SK-N-SH treated with all-trans-retinoic acid at 6 μM for 48 hours (cell line): ENCODE results near the gene SKP1.

Source experiments
- ATAC-seq: fragments of 200-7000 bp; cut with Tn5 transposase; 3 replicates; pipeline ENCODE4 v1.9.1; 2020; ENCODE audit warnings: mild to moderate bottlenecking, moderate library complexity
- ARNTL ChIP-seq: fragments of 450-650 bp; formaldehyde crosslinking; IDR thresholded peaks from 2 replicates; pipeline ENCODE4 v1.5.0; 2020; ENCODE audit warnings: low read depth, mild to moderate bottlenecking, moderate library complexity, borderline replicate concordance
- BACH2 ChIP-seq: fragments of 250-450 bp; sonication (Bioruptor Pico); IDR thresholded peaks from 2 replicates; pipeline ENCODE4 v1.9.0; 2021; ENCODE audit warnings: mild to moderate bottlenecking, borderline replicate concordance
- CSDC2 ChIP-seq: fragments of 250-450 bp; sonication (Bioruptor Pico); IDR thresholded peaks from 2 replicates; pipeline ENCODE4 v1.5.0; 2020; ENCODE audit warnings: mild to moderate bottlenecking, moderate library complexity
- ESRRG ChIP-seq: fragments of 250-450 bp; sonication (Bioruptor Pico); IDR thresholded peaks from 2 replicates; pipeline ENCODE4 v1.6.1; 2021; ENCODE audit warnings: mild to moderate bottlenecking
- ISL1 ChIP-seq: fragments of 250-450 bp; sonication (Bioruptor Pico); IDR thresholded peaks from 2 replicates; pipeline ENCODE4 v2.1.2; 2022; ENCODE audit warnings: mild to moderate bottlenecking, moderate library complexity
- PPARA ChIP-seq: fragments of 250-450 bp; sonication (Bioruptor Pico); IDR thresholded peaks from 2 replicates; pipeline ENCODE4 v1.5.0; 2020; ENCODE audit warnings: mild to moderate bottlenecking, borderline replicate concordance
- RARB ChIP-seq: fragments of 250-450 bp; sonication (Bioruptor Pico); IDR thresholded peaks from 2 replicates; pipeline ENCODE4 v1.8.0; 2021; ENCODE audit warnings: mild to moderate bottlenecking, moderate library complexity
- TCF4 ChIP-seq: fragments of 250-450 bp; sonication (Bioruptor Pico); IDR thresholded peaks from 2 replicates; pipeline ENCODE4 v1.8.0; 2021; ENCODE audit warnings: mild to moderate bottlenecking, moderate library complexity, borderline replicate concordance
- ZC3H10 ChIP-seq: fragments of 250-450 bp; sonication (Bioruptor Pico); IDR thresholded peaks from 2 replicates; pipeline ENCODE4 v1.5.1; 2021; ENCODE audit warnings: mild to moderate bottlenecking, moderate library complexity
- ZFP30 ChIP-seq: fragments of 450-650 bp; formaldehyde crosslinking; IDR thresholded peaks from 2 replicates; pipeline ENCODE4 v1.5.0; 2022; ENCODE audit warnings: mild to moderate bottlenecking, moderate library complexity
- ZNF565 ChIP-seq: fragments of 450-650 bp; formaldehyde crosslinking; conservative IDR thresholded peaks from 2 replicates; pipeline ENCODE4 v1.5.0; 2020; ENCODE audit warnings: low read depth, mild to moderate bottlenecking, moderate library complexity
- ZNF8 ChIP-seq: fragments of 450-650 bp; formaldehyde crosslinking; IDR thresholded peaks from 2 replicates; pipeline ENCODE4 v1.5.0; 2020; ENCODE audit warnings: mild to moderate bottlenecking, moderate library complexity
- TF ChIP-seq, protein P1 (sequence below): fragments of 250-450 bp; sonication (Bioruptor Pico); IDR thresholded peaks from 2 replicates; pipeline ENCODE4 v1.5.0; 2020; ENCODE audit warnings: mild to moderate bottlenecking, moderate library complexity
- TF ChIP-seq, protein P2 (sequence below): fragments of 250-450 bp; sonication (Bioruptor Pico); IDR thresholded peaks from 2 replicates; pipeline ENCODE4 v1.5.1; 2020; ENCODE audit warnings: low read depth, mild to moderate bottlenecking, moderate library complexity
- TF ChIP-seq, protein P3 (sequence below): fragments of 250-450 bp; sonication (Bioruptor Pico); IDR thresholded peaks from 2 replicates; pipeline ENCODE4 v1.8.0; 2021; ENCODE audit warnings: low read depth, mild to moderate bottlenecking, moderate library complexity, borderline replicate concordance
- TF ChIP-seq, protein P4 (sequence below): fragments of 250-450 bp; sonication (Bioruptor Pico); IDR thresholded peaks from 2 replicates; pipeline ENCODE4 v1.5.1; 2021; ENCODE audit warnings: mild to moderate bottlenecking, moderate library complexity
- TF ChIP-seq, protein P5 (sequence below): fragments of 250-450 bp; sonication (Bioruptor Pico); IDR thresholded peaks from 2 replicates; pipeline ENCODE4 v1.8.0; 2020; ENCODE audit warnings: mild to moderate bottlenecking, moderate library complexity, borderline replicate concordance

SKP1 gene

DNA sequence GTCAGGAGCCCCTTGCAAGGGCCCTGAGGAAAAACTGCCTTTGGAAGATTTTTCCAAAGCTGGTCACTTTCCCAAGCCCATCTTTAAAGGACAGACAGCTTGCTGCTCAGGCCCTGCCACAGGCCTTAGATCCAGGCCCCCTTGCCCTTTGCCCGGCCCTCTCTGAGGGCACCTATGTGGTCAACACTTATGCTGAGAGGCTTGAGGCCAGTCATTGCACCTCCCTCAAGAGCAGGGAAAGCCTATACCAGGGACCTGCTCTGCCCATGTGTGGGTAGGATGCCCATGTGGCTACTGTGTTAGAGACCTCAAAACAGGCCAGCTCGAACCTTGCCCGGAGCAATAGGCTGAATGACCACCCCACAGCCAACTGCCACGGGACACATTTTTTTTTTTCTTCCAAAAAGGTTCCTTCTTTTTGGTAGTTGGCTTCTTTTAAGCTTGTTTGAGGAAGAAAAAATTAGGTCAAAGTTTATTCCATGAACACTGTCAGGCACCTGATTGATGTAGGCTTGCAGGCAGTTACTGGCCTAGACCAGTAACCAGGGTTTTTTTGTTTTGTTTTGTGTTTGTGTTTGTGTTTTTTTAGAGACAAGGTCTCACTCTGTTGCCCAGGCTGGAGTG lies 58.4 kb downstream of the SKP1 start:
- no peak for ATAC-seq
- TF ChIP-seq, protein P1, sequence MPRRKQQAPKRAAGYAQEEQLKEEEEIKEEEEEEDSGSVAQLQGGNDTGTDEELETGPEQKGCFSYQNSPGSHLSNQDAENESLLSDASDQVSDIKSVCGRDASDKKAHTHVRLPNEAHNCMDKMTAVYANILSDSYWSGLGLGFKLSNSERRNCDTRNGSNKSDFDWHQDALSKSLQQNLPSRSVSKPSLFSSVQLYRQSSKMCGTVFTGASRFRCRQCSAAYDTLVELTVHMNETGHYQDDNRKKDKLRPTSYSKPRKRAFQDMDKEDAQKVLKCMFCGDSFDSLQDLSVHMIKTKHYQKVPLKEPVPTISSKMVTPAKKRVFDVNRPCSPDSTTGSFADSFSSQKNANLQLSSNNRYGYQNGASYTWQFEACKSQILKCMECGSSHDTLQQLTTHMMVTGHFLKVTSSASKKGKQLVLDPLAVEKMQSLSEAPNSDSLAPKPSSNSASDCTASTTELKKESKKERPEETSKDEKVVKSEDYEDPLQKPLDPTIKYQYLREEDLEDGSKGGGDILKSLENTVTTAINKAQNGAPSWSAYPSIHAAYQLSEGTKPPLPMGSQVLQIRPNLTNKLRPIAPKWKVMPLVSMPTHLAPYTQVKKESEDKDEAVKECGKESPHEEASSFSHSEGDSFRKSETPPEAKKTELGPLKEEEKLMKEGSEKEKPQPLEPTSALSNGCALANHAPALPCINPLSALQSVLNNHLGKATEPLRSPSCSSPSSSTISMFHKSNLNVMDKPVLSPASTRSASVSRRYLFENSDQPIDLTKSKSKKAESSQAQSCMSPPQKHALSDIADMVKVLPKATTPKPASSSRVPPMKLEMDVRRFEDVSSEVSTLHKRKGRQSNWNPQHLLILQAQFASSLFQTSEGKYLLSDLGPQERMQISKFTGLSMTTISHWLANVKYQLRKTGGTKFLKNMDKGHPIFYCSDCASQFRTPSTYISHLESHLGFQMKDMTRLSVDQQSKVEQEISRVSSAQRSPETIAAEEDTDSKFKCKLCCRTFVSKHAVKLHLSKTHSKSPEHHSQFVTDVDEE (CRISPR knock-in tag) = no peak
- TF ChIP-seq, protein P2, sequence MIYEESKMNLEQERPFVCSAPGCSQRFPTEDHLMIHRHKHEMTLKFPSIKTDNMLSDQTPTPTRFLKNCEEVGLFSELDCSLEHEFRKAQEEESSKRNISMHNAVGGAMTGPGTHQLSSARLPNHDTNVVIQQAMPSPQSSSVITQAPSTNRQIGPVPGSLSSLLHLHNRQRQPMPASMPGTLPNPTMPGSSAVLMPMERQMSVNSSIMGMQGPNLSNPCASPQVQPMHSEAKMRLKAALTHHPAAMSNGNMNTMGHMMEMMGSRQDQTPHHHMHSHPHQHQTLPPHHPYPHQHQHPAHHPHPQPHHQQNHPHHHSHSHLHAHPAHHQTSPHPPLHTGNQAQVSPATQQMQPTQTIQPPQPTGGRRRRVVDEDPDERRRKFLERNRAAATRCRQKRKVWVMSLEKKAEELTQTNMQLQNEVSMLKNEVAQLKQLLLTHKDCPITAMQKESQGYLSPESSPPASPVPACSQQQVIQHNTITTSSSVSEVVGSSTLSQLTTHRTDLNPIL (CRISPR knock-in tag) = no peak
- TF ChIP-seq, protein P3, sequence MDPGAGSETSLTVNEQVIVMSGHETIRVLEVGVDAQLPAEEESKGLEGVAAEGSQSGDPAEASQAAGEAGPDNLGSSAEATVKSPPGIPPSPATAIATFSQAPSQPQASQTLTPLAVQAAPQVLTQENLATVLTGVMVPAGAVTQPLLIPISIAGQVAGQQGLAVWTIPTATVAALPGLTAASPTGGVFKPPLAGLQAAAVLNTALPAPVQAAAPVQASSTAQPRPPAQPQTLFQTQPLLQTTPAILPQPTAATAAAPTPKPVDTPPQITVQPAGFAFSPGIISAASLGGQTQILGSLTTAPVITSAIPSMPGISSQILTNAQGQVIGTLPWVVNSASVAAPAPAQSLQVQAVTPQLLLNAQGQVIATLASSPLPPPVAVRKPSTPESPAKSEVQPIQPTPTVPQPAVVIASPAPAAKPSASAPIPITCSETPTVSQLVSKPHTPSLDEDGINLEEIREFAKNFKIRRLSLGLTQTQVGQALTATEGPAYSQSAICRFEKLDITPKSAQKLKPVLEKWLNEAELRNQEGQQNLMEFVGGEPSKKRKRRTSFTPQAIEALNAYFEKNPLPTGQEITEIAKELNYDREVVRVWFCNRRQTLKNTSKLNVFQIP (CRISPR knock-in tag) = no peak
- TF ChIP-seq, protein P4, sequence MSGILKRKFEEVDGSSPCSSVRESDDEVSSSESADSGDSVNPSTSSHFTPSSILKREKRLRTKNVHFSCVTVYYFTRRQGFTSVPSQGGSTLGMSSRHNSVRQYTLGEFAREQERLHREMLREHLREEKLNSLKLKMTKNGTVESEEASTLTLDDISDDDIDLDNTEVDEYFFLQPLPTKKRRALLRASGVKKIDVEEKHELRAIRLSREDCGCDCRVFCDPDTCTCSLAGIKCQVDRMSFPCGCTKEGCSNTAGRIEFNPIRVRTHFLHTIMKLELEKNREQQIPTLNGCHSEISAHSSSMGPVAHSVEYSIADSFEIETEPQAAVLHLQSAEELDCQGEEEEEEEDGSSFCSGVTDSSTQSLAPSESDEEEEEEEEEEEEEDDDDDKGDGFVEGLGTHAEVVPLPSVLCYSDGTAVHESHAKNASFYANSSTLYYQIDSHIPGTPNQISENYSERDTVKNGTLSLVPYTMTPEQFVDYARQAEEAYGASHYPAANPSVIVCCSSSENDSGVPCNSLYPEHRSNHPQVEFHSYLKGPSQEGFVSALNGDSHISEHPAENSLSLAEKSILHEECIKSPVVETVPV (CRISPR knock-in tag) = no peak
- no peak for TF ChIP-seq ZFP30
- TF ChIP-seq TCF4 = no peak
- TF ChIP-seq ISL1 (CRISPR knock-in tag) = no peak
- no peak for TF ChIP-seq RARB (CRISPR knock-in tag)
- TF ChIP-seq ARNTL (CRISPR knock-in tag) = no peak
- TF ChIP-seq, all 23 proteins: peak for 0

DNA sequence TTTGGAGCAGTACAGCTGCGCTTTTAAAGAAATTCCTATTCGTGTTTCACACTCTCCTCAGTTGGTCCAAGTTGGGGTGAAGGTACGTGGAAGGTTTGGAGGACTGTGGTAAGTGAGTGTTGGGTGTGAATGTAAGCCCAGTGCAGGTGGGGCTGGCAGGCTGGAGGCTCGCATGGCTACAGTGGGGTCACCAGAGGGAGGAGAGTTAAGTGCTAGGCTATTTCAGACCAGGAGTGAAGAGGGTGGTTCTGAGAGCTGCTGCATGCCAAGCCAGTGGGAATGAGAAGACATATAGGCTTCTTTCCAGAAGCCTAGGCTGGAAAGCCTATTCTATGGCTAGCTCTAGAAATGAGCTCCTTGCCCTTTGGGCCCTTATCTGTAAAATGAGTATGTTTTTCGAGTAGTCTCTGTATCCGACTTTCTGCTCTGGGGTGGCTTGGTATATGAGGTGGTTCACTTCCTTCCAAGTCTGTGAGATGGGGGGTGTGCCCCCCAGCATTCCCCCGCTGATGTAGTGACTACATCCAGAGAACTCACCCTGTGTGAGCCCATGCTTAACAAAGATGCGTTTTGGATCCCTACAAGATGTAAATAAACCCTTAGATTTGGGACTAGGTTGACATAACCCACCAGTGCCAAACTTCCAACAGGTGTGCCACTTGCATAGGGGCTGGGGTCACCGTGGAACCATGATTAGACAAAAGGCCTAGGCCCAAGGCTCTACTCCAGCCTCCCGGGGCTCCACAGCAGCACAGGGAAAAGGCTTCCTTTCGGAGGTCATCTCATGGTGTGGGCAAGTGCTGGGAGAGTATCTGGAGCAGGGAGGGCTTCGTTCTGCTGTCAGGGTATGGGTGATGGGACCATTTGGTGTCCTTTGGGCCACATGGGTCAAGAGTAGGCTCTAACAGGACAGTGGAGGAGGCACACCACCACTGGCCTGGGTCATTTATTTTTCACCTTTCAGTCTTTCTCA lies 59.7 kb downstream of the SKP1 start:
- ATAC-seq = no peak
- no peak for TF ChIP-seq ZNF8
- TF ChIP-seq, protein P2 (CRISPR knock-in tag) = no peak
- no peak for TF ChIP-seq ZFP30
- no peak for TF ChIP-seq RARB (CRISPR knock-in tag)
- no peak for TF ChIP-seq PPARA (CRISPR knock-in tag)
- TF ChIP-seq, protein P4 (CRISPR knock-in tag) = no peak
- TF ChIP-seq, protein P5, sequence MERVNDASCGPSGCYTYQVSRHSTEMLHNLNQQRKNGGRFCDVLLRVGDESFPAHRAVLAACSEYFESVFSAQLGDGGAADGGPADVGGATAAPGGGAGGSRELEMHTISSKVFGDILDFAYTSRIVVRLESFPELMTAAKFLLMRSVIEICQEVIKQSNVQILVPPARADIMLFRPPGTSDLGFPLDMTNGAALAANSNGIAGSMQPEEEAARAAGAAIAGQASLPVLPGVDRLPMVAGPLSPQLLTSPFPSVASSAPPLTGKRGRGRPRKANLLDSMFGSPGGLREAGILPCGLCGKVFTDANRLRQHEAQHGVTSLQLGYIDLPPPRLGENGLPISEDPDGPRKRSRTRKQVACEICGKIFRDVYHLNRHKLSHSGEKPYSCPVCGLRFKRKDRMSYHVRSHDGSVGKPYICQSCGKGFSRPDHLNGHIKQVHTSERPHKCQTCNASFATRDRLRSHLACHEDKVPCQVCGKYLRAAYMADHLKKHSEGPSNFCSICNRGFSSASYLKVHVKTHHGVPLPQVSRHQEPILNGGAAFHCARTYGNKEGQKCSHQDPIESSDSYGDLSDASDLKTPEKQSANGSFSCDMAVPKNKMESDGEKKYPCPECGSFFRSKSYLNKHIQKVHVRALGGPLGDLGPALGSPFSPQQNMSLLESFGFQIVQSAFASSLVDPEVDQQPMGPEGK = no peak
- no peak for TF ChIP-seq ZNF565 (CRISPR knock-in tag)

DNA sequence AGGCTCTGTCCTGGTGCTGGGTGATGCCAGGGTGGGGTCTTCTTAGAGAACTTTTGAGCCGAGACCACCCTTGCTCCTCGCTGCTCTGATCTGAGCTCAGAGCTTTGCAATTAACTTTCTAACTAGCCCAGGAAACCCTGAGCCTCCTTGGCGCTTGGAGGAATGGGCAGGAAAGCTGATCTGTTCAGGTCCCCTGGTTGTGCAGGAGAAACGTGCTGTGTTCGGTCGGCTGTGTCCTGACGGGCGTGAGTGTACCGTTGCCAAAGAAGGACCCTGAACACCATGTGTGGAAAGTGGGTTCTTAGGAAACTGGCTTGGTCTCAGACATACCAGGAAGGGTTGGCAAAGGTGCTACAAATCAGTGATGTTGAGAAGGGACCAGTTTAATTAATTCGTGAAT lies 60.5 kb downstream of the SKP1 start:
- no peak for ATAC-seq
- TF ChIP-seq ZC3H10 (CRISPR knock-in tag) (no peak), TCF4 (no peak), ESRRG (no peak), BACH2 (no peak), PPARA (CRISPR knock-in tag) (no peak), ZNF565 (CRISPR knock-in tag) (no peak), CSDC2 (CRISPR knock-in tag) (no peak)
- TF ChIP-seq, protein P4 (CRISPR knock-in tag) = no peak
